Mesothelial cell of epicardium (in vitro differentiated cells): ENCODE results near the gene TBCB. TPM values are rescaled to one million over a fixed set of nuclear protein-coding genes. Genes with fewer than 3 reads are reported as not detected.
"Not testable (repeated sequence)": the region's sequence is repeated elsewhere in the genome, so short reads cannot be mapped to it uniquely, and the experiment has no call there.

Experiments
- DNase-seq, 2 experiments: peaks; one replicate each; pipeline ENCODE4 v3.0.0; 2021; ENCODE audit warnings: low spot score in 2 of 2; ENCODE audit not compliant: unreplicated experiment in 2 of 2
- H3K27ac Mint-ChIP-seq: 2 replicates; pipeline ENCODE4 v1.8.0; 2021; ENCODE audit warnings: mixed read lengths
- H3K27me3 Mint-ChIP-seq: 2 replicates; pipeline ENCODE4 v1.8.0; 2021; ENCODE audit warnings: low read depth, mixed read lengths
- H3K36me3 Mint-ChIP-seq: 2 replicates; pipeline ENCODE4 v1.8.0; 2021; ENCODE audit warnings: mixed read lengths
- H3K4me1 Mint-ChIP-seq: 2 replicates; pipeline ENCODE4 v1.8.0; 2021; ENCODE audit warnings: mixed read lengths
- H3K4me3 Mint-ChIP-seq: 2 replicates; pipeline ENCODE4 v1.8.0; 2021; ENCODE audit warnings: mild to moderate bottlenecking, moderate library complexity, mixed read lengths
- H3K9me3 Mint-ChIP-seq: 2 replicates; pipeline ENCODE4 v1.8.0; 2021; ENCODE audit warnings: mixed read lengths
- CTCF ChIP-seq: fragments of 200-600 bp; sonication (generic); IDR thresholded peaks from one replicate; pipeline ENCODE4 v1.5.0; 2021; ENCODE audit warnings: antibody characterized with exemption; ENCODE audit not compliant: unreplicated experiment
- total RNA-seq: library from RNA; stranded (reverse); gene quantifications from 3 replicates; pipeline ENCODE4 v1.2.1, GENCODE V29; 2021

Gene TBCB
- total RNA-seq, 1 donor from 2014 or later, result 115 TPM

- Mint-ChIP-seq H3K36me3 (peaks cover 11% of the 10 kb centered on the region), H3K27me3 (no peaks in the 10 kb centered on the region), H3K4me1 (peaks cover 2% of the 10 kb centered on the region), H3K4me3 (no peak overlapping the region), H3K27ac (no peak overlapping the region), H3K9me3 (no peaks in the 10 kb centered on the region)
- TF ChIP-seq CTCF, result no peak
- no peak for DNase-seq
Observed at GRCh38 chr19:36125557-36125956, 10.3 kb downstream of the TBCB start.

GRCh38 chr19:36128392-36128736 is 13.1 kb downstream of the TBCB start:
- Mint-ChIP-seq H3K27me3 (no peaks in the 10 kb centered on the region), H3K27ac (peak overlapping the region; percentile 97), H3K4me3 (peak overlapping the region; percentile 75), H3K36me3 (peaks cover 8% of the 10 kb centered on the region), H3K4me1 (peaks cover 11% of the 10 kb centered on the region), H3K9me3 (no peaks in the 10 kb centered on the region)
- no peak for TF ChIP-seq CTCF
- no peak for DNase-seq

GRCh38 chr19:36131221-36131620 is 16.0 kb downstream of the TBCB start:
- not testable (repeated sequence) for H3K27ac Mint-ChIP-seq, H3K36me3 Mint-ChIP-seq, H3K27me3 Mint-ChIP-seq, H3K4me3 Mint-ChIP-seq, H3K9me3 Mint-ChIP-seq, DNase-seq
- H3K4me1 Mint-ChIP-seq, result peaks cover 11% of the 10 kb centered on the region

GRCh38 chr19:36134867-36135266 is 19.6 kb downstream of the TBCB start:
- not testable (repeated sequence) for H3K27ac Mint-ChIP-seq, H3K4me3 Mint-ChIP-seq, H3K27me3 Mint-ChIP-seq, DNase-seq, H3K9me3 Mint-ChIP-seq, H3K36me3 Mint-ChIP-seq
- H3K4me1 Mint-ChIP-seq, result peaks cover 16% of the 10 kb centered on the region

- Mint-ChIP-seq H3K9me3 (no peaks in the 10 kb centered on the region), H3K4me3 (no peak overlapping the region), H3K4me1 (peaks cover 19% of the 10 kb centered on the region), H3K27ac (peak overlapping the region; percentile 57), H3K36me3 (peaks cover 9% of the 10 kb centered on the region), H3K27me3 (no peaks in the 10 kb centered on the region)
- no peak for DNase-seq
- no peak for TF ChIP-seq CTCF
Observed at GRCh38 chr19:36136964-36137686, 21.9 kb downstream of the TBCB start.

- no peak for DNase-seq
Observed at GRCh38 chr19:36139120-36139472, 23.8 kb downstream of the TBCB start.

More at GRCh38 chr19:36139120-36139472, 23.8 kb downstream of the TBCB start:
- Mint-ChIP-seq H3K27me3 (no peaks in the 10 kb centered on the region), H3K4me3 (peak overlapping the region; percentile 98), H3K4me1 (peaks cover 16% of the 10 kb centered on the region), H3K27ac (peak overlapping the region; percentile 99), H3K36me3 (peaks cover 18% of the 10 kb centered on the region), H3K9me3 (no peaks in the 10 kb centered on the region)
- no peak for TF ChIP-seq CTCF
